ENCODE data around the gene MCRS1.

MCRS1 gene

DNA sequence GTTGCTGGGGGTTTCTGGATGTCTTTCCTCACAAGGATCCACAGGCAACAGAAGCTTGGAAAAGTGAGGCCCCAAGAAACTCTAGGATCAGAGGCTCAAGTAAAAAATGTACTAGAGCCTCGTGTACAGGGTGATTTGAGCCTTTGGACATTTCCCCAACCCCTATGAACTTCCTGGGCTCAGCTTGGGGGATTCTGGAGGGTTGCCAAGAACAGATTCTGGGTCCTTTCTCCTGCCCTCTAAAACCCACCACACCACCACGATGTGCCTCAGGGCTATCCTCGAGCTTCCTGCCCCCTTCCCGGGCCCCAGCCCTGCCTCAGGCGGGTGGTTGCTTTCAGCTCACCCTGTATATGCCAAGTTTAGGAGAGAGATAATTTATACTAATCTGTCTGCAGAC is 36.9 kb upstream of the MCRS1 start:
- H3K4me3 ChIP-seq (ENCODE audit: low read length), result no peak overlapping the region
- H3K9me2 ChIP-seq (replicated peaks; ENCODE audit: control insufficient read depth, low read length), result no peaks in the 10 kb centered on the region

GRCh38 chr12:49603721-49604120 is 35.8 kb upstream of the MCRS1 start:
- H3K4me1 ChIP-seq (ENCODE audit: control insufficient read depth, low read length), result peaks cover 6% of the 10 kb centered on the region; the same call in 1 of the 2 replicates
- H3K36me3 ChIP-seq (ENCODE audit: control insufficient read depth, low read length), result no peaks in the 10 kb centered on the region
- H3F3A ChIP-seq (ENCODE audit: control insufficient read depth, insufficient read depth), result 0 out of 2 replicates have a peak, but pooled peaks cover 3% of the 10 kb centered on the region
- H3K27ac ChIP-seq (ENCODE audit: low read depth, low read length), result no peak overlapping the region
- H3K9me2 ChIP-seq (replicated peaks; ENCODE audit: control insufficient read depth, low read length), result no peaks in the 10 kb centered on the region
- no peaks in the 10 kb centered on the region for H4K20me1 ChIP-seq (ENCODE audit: control insufficient read depth, insufficient read depth, low read depth, low read length)
- no peaks in the 10 kb centered on the region for H3K9me3 ChIP-seq (ENCODE audit: control insufficient read depth, insufficient read depth, low read length)
- TF ChIP-seq EZH2phosphoT487 (IDR thresholded peaks at IDR 0.05; ENCODE audit: borderline replicate concordance, low read length), result no peak
- TF ChIP-seq, protein P1, sequence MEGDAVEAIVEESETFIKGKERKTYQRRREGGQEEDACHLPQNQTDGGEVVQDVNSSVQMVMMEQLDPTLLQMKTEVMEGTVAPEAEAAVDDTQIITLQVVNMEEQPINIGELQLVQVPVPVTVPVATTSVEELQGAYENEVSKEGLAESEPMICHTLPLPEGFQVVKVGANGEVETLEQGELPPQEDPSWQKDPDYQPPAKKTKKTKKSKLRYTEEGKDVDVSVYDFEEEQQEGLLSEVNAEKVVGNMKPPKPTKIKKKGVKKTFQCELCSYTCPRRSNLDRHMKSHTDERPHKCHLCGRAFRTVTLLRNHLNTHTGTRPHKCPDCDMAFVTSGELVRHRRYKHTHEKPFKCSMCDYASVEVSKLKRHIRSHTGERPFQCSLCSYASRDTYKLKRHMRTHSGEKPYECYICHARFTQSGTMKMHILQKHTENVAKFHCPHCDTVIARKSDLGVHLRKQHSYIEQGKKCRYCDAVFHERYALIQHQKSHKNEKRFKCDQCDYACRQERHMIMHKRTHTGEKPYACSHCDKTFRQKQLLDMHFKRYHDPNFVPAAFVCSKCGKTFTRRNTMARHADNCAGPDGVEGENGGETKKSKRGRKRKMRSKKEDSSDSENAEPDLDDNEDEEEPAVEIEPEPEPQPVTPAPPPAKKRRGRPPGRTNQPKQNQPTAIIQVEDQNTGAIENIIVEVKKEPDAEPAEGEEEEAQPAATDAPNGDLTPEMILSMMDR (IDR thresholded peaks at IDR 0.05; ENCODE audit: low read depth, low read length, poor library complexity, severe bottlenecking), result no peak
- H3K4me3 ChIP-seq (ENCODE audit: low read length), result no peak overlapping the region
- H3K79me2 ChIP-seq (ENCODE audit: control insufficient read depth, low read length), result no peaks in the 10 kb centered on the region
- H3K4me2 ChIP-seq (ENCODE audit: low read length), result no peak overlapping the region
- H3K27me3 ChIP-seq (ENCODE audit: control insufficient read depth, low read length), result no peaks in the 10 kb centered on the region

More for the DNA sequence above, 36.9 kb upstream of the MCRS1 start:
- H3K4me1 ChIP-seq (ENCODE audit: control insufficient read depth, low read length), result peaks cover 6% of the 10 kb centered on the region; the same call in 1 of the 2 replicates
- H3K36me3 ChIP-seq (ENCODE audit: control insufficient read depth, low read length), result no peaks in the 10 kb centered on the region
- no peak overlapping the region for H3K27ac ChIP-seq (ENCODE audit: low read depth, low read length)
- H4K20me1 ChIP-seq (ENCODE audit: control insufficient read depth, insufficient read depth, low read depth, low read length), result no peaks in the 10 kb centered on the region
- H3K9me3 ChIP-seq (ENCODE audit: control insufficient read depth, insufficient read depth, low read length), result no peaks in the 10 kb centered on the region
- H3K27me3 ChIP-seq (ENCODE audit: control insufficient read depth, low read length), result no peaks in the 10 kb centered on the region
- no peak overlapping the region for H3K4me2 ChIP-seq (ENCODE audit: low read length)
- TF ChIP-seq, protein P1 (IDR thresholded peaks at IDR 0.05; ENCODE audit: low read depth, low read length, poor library complexity, severe bottlenecking), result no peak
- no peak for TF ChIP-seq EZH2phosphoT487 (IDR thresholded peaks at IDR 0.05; ENCODE audit: borderline replicate concordance, low read length)
- H3K79me2 ChIP-seq (ENCODE audit: control insufficient read depth, low read length), result no peaks in the 10 kb centered on the region
- 0 out of 2 replicates have a peak, but pooled peaks cover 3% of the 10 kb centered on the region for H3F3A ChIP-seq (ENCODE audit: control insufficient read depth, insufficient read depth)

DNA sequence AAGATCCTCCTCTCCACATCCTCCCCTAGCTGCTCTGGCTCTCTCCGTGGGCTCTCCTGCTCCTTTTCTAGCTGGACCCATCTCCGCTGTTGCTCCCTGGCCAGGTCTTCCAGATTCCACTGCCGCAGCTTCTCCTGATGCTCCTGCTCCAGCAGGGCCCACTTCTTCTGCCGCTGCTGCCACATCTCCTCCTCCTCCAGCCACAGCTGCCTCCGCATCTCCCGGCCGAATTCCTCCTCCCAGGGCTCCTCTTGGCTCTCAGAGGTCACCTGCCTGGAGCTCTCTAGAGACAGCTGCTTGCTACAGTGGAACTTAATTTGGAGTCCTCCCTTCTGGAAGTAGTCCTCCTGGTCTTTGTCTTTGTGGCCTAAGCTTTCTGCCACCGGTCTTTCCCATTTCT is 32.0 kb upstream of the MCRS1 start:
- H3K27ac ChIP-seq (ENCODE audit: low read depth, low read length), result no peak overlapping the region
- H3K36me3 ChIP-seq (ENCODE audit: control insufficient read depth, low read length), result no peaks in the 10 kb centered on the region
- no peaks in the 10 kb centered on the region for H3K79me2 ChIP-seq (ENCODE audit: control insufficient read depth, low read length)
- no peak for TF ChIP-seq EZH2phosphoT487 (IDR thresholded peaks at IDR 0.05; ENCODE audit: borderline replicate concordance, low read length)
- TF ChIP-seq, protein P1 (IDR thresholded peaks at IDR 0.05; ENCODE audit: low read depth, low read length, poor library complexity, severe bottlenecking), result no peak
- no peak overlapping the region for H3K4me3 ChIP-seq (ENCODE audit: low read length)
- H3K9me2 ChIP-seq (replicated peaks; ENCODE audit: control insufficient read depth, low read length), result no peaks in the 10 kb centered on the region
- no peaks in the 10 kb centered on the region for H3F3A ChIP-seq (ENCODE audit: control insufficient read depth, insufficient read depth)
- peaks cover 23% of the 10 kb centered on the region for H3K4me1 ChIP-seq (ENCODE audit: control insufficient read depth, low read length)
- no peaks in the 10 kb centered on the region for H3K27me3 ChIP-seq (ENCODE audit: control insufficient read depth, low read length)
- H3K9me3 ChIP-seq (ENCODE audit: control insufficient read depth, insufficient read depth, low read length), result no peaks in the 10 kb centered on the region
- no peak overlapping the region for H3K4me2 ChIP-seq (ENCODE audit: low read length)
- no peaks in the 10 kb centered on the region for H4K20me1 ChIP-seq (ENCODE audit: control insufficient read depth, insufficient read depth, low read depth, low read length)

Data from DOHH2 (cell line).